Measurements from ENCODE around the gene ACIN1.

Gene ACIN1

DNA sequence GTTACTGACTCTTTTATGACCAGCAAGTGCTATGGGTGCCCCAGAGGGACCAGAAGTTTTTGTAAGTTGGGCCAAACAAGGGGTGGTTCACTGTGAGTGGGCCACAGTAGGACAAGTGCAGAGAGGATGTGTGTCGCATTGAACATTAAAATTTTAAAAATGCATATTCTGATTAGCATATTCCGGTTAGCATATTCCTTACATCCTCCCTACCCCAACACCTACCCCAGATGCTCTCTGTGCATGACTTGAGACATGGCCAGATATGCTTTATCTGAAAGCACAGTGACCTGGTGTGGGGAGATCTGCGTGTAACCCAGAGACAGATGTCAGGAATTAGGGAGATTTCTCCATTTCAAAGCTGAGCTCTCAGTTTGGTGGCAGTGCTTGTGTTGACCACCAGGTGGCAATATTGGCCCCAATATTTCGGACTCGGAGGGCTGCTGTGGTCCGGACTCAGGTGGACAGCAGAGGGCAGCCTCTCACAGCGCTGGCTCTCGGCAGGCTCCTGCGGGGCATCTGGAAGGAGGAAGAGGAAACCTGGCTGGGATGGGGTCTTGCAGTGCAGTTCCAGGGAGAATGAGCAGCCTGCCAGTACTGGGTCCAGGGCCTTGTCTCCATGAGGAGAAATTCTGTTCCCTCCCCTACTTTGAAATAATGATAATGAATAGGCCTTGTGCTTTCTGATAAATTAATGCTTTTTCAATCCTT lies 25.8 kb upstream of the ACIN1 start:
- FAIRE-seq (peak; percentile 89), DNase-seq (ENCODE audit: insufficient read length) (peak; percentile 83)
- TF ChIP-seq POLR2A (IDR thresholded peaks at IDR 0.05; ENCODE audit: low read depth, low read length) (no peak), POLR2AphosphoS5 (IDR thresholded peaks at IDR 0.05; ENCODE audit: low read depth, low read length) (no peak), TAF1 (IDR thresholded peaks at IDR 0.05; ENCODE audit: borderline replicate concordance, low read depth, low read length) (no peak)

DNA sequence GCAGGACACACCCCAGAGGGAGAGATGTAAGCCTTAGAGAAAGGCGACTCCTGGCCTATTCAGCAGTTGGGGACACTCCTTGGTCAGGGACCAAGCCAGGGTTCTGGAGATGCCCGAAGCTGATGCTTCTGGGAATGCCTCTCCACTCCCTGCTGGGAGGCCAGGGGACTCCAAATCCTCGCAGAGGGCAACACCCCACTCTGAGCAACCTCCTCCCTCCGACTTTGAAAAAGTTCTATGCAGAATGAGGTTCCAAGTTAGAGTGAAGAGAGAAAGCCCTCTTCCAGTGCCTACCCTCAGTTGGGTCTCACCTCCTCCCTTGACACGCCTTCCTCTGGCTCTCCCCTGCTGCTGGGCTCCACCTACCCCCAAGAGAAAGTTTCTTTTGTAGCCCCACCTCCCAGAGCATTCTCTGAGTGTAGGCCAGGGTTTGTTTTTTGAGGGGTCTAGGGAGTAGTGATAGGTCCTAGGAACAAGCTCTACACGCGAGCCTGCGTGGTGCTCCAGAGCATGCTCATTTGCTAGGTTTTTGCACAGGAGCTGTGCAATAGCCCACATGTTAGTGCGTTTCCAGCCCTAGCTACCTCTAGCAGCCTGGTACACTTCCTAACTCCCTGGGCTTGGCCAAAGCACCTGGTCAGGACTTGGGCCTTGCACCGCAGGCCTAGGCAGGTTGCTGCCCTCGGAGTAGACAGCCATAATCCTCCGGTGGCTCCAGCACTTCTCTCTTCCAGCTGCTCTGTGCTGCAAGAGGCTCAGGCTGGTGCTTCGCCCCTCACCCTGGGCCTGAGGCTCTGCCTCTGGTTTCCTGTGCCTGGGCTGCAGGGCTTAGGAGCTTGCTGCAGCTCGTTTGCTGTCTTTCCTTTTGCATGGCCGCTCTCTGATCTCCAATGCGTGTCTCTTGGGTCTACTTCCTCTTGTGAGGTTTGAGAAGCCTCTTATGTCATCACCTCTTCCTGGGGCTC lies 24.7 kb upstream of the ACIN1 start:
- TF ChIP-seq POLR2A (IDR thresholded peaks at IDR 0.05; ENCODE audit: low read depth, low read length), result no peak
- no peak for TF ChIP-seq POLR2AphosphoS5 (IDR thresholded peaks at IDR 0.05; ENCODE audit: low read depth, low read length)
- TF ChIP-seq TAF1 (IDR thresholded peaks at IDR 0.05; ENCODE audit: borderline replicate concordance, low read depth, low read length), result no peak
- peak; percentile 21 for FAIRE-seq
- peak; percentile 54 for DNase-seq (ENCODE audit: insufficient read length)

DNA sequence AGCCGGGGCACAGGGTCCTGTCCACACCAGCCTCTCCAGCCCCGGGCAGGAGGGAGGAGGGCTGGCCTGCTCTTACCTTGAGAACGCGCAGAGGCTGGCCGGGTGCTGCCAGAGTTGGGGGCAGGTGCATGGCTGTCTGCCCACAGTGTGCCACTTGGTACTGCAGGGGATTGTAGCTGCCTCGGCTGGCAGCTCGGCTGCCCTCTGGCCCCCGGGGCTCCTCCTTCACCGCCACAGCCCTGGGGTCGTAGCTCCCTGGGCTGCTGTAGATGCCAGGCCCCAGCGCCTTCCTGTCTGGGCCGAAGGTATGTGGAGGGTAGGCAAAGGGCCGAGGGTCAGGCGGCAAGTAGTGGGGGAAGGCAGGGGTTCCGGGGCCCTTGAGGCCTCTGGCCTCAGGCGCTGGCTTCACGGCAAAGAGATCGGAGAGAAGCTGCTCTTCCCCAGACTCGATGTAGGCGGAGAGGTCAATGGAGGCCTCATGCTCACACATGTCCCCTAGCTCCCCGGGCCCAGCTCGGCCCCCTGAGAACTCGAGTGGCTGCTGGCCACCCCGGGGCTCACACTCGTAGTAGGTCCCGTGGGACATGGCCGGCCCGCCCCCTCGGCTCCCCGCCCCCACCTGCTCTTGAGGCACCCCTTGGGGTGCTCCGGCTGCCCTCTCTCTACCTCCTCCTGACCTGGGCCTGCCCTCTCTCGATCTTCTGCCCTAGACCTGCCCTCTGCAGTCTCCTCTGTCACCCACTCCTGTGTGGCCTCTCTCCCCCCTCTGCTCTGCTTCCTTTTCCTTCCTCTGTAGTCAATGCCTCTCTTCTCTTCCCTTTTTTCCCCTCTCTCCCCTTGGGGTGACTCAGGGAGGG lies 23.8 kb upstream of the ACIN1 start, which contains the start of gene CEBPE:
Gene CEBPE (minus strand): TSS at position 750 of the 857 bp plus-strand sequence. CDS start 164 bp downstream, at position 586.
- no peak for TF ChIP-seq POLR2A (IDR thresholded peaks at IDR 0.05; ENCODE audit: low read depth, low read length)
- TF ChIP-seq POLR2AphosphoS5 (IDR thresholded peaks at IDR 0.05; ENCODE audit: low read depth, low read length), result no peak
- TF ChIP-seq TAF1 (IDR thresholded peaks at IDR 0.05; ENCODE audit: borderline replicate concordance, low read depth, low read length), result no peak
- FAIRE-seq, result no peak
- no peak for DNase-seq (ENCODE audit: insufficient read length)

DNA sequence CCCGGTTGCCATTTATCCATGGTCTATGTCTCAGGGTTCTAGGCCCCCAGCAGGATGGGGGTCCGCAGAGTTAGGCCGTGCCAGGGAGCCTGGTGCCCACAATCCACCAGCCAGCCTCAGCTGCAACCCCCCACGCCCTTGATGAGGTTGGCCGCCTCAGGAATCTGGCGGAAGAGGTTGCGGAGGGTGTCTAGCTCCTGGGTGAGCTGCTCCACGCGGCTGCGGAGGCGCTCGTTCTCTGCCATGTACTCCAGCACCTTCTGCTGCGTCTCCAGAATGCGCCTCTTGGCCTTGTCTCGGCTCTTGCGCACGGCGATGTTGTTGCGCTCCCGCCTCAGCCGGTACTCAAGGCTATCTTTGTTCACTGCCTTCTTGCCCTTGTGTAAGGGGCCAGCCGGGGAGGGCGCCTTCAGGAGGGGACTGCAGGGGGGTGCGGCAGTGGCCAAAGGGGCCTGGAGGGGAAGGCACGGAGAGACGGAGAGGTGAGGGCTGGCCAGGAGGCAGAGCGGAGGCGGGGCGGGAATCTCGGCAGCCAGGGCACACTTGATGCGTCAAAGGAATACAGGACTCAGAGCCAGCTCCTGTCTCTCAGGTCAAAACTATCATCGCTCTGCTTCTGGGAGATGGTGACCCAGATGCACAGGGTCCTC lies 22.6 kb upstream of the ACIN1 start:
- DNase-seq (ENCODE audit: insufficient read length) (no peak), FAIRE-seq (no peak)
- no peak for TF ChIP-seq POLR2A (IDR thresholded peaks at IDR 0.05; ENCODE audit: low read depth, low read length)
- no peak for TF ChIP-seq POLR2AphosphoS5 (IDR thresholded peaks at IDR 0.05; ENCODE audit: low read depth, low read length)
- no peak for TF ChIP-seq TAF1 (IDR thresholded peaks at IDR 0.05; ENCODE audit: borderline replicate concordance, low read depth, low read length)

DNA sequence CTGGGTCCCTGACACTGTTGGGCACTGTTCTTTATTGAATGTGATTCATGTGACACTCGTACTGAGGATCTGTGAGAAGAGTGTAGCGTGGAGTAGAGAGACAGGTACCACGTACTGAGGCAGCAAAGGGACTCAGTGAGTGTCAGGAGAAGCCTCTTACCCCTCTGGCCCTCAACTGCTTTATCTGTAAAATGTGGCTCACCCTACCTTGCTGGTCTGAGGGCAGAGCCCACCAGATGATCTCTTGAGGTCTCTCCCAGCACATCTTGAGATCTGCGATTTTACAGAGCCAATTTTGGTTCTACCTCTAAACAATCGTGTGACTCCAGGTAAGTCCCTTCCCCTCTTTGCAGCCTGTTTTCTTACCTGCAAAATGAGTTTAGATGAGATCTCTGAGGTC lies 21.0 kb upstream of the ACIN1 start:
- FAIRE-seq (no peak), DNase-seq (ENCODE audit: insufficient read length) (no peak)

DNA sequence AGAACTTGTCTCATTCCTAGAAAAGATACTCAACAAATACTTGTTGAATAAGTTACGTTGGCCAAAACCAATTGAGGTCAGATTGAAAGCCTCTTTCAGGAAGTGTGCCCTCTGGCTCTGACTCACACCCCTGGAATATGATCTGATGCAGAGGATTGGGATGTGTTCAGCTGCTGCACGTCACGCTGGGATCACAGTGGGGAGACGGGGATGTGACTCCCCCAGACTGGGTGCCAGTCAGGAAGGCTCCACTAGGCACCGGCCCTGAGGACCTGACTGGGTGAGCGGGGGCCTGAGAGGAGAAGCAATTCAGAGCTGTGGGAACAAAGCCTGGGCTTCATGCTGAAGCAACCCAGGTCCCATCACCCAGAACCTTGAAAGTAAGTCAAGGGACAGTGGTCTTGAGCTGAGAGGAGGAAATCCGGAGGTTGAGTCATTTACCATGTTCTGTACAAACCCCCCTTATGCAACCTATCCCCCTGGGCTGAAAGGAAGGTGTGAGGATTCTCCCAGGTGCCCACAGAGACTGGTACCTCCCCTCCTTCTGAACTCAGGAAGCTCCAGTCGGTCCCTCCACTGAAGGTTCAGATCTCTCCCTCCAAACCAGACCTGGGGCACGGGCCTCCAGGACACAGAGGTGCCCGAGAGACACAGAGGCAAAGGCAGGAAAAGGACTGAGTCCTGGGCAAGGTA lies 20.2 kb upstream of the ACIN1 start:
- TF ChIP-seq POLR2AphosphoS5 (IDR thresholded peaks at IDR 0.05; ENCODE audit: low read depth, low read length) (no peak), TAF1 (IDR thresholded peaks at IDR 0.05; ENCODE audit: borderline replicate concordance, low read depth, low read length) (no peak), POLR2A (IDR thresholded peaks at IDR 0.05; ENCODE audit: low read depth, low read length) (no peak)
- DNase-seq (ENCODE audit: insufficient read length), result no peak
- no peak for FAIRE-seq

More for the DNA sequence above, 21.0 kb upstream of the ACIN1 start:
- TF ChIP-seq POLR2A (IDR thresholded peaks at IDR 0.05; ENCODE audit: low read depth, low read length), result no peak
- no peak for TF ChIP-seq TAF1 (IDR thresholded peaks at IDR 0.05; ENCODE audit: borderline replicate concordance, low read depth, low read length)
- TF ChIP-seq POLR2AphosphoS5 (IDR thresholded peaks at IDR 0.05; ENCODE audit: low read depth, low read length), result no peak

DNA sequence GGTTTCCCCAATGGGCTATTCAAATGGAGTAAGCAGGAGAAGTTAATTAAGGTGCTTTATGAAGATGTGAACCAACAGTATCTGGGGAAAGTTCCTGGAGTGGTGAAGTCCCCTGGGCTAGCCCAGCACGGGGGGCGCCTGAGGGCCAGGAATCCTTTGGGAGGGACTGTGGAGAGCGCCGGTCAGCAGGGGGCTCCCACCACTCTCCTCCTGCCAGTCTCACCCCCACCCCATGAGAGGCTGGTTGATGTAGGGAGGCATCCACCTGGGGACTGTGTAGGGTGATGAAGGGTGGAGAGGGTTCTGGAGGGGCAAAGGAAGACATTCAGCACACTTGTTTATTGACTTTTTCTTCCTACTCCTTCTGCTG lies 19.7 kb upstream of the ACIN1 start:
- FAIRE-seq (no peak), DNase-seq (ENCODE audit: insufficient read length) (no peak)
- TF ChIP-seq POLR2AphosphoS5 (IDR thresholded peaks at IDR 0.05; ENCODE audit: low read depth, low read length) (no peak), POLR2A (IDR thresholded peaks at IDR 0.05; ENCODE audit: low read depth, low read length) (no peak), TAF1 (IDR thresholded peaks at IDR 0.05; ENCODE audit: borderline replicate concordance, low read depth, low read length) (no peak)

DNA sequence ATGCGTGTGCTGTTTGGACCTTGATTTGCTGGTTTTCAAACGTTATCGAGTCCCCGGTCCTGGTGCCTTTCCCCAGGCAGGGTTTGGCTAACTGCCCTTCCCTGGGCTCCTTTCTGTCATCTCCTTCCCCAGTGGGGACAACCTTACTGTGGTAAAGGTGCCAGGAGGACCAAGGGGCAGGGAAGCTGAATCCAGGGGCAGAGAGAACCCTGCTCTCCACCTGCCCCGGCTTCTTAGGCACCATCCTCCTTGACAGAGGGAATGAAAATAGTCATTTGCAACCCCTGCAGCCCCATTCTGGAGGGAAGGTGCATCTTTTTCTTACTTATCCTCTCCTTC lies 19.2 kb upstream of the ACIN1 start:
- DNase-seq (ENCODE audit: insufficient read length), result no peak
- no peak for FAIRE-seq
- TF ChIP-seq TAF1 (IDR thresholded peaks at IDR 0.05; ENCODE audit: borderline replicate concordance, low read depth, low read length), result no peak
- no peak for TF ChIP-seq POLR2AphosphoS5 (IDR thresholded peaks at IDR 0.05; ENCODE audit: low read depth, low read length)
- no peak for TF ChIP-seq POLR2A (IDR thresholded peaks at IDR 0.05; ENCODE audit: low read depth, low read length)

DNA sequence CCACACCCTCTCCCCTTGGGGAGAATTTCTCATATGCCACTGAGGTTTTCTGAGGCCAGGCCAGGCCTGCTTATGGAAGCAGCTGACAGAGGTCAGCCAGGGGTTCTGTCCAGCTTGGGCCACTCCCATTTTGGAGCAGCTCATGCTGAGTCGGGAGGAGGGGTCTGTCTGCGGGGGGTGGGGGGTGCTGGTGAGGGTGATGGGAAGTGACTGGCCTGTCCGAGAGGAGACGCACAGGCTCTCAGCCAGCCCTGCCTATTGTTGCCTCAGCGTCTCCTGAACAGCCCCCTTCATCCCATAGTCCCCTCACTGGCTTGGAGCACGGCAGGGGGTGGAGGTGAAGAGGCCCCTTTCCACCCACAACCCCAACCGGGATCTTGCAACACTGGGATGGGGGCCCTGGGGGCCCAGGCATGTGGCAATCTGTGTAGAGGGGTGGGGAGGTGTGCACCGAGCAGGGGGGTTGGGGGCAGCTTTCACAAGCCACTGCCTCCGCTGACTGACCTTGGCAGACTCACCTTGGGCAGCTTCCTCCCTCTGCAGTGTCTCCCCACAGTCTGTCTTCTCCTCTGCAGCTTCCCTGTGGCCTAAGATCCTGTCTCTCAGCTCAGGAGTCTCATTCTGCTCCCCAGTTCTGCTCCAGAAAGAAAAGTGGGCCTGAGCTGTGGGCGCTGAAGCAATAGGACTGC lies 18.6 kb upstream of the ACIN1 start:
- DNase-seq (ENCODE audit: insufficient read length), result no peak
- FAIRE-seq, result no peak
- TF ChIP-seq POLR2A (IDR thresholded peaks at IDR 0.05; ENCODE audit: low read depth, low read length) (no peak), TAF1 (IDR thresholded peaks at IDR 0.05; ENCODE audit: borderline replicate concordance, low read depth, low read length) (no peak), POLR2AphosphoS5 (IDR thresholded peaks at IDR 0.05; ENCODE audit: low read depth, low read length) (no peak)

All from GM12892 (cell line).